ES-I3 (cell line): ENCODE results near the gene PITPNM3.

ENCODE experiments used
- H3K36me3 ChIP-seq: 2 replicates; pipeline ENCODE4 v1.6.1; 2013; ENCODE audit warnings: mild to moderate bottlenecking, low read length, control low read depth, moderate library complexity; ENCODE audit not compliant: insufficient read depth
- H3K4me1 ChIP-seq: 2 replicates; pipeline ENCODE4 v1.6.1; 2013; ENCODE audit warnings: mild to moderate bottlenecking, control low read depth, low read length; ENCODE audit not compliant: insufficient read depth
- H3K9ac ChIP-seq: 2 replicates; pipeline ENCODE4 v1.6.1; 2013; ENCODE audit warnings: low read depth, mild to moderate bottlenecking, low read length, moderate library complexity
- H3K9me3 ChIP-seq: 2 replicates; pipeline ENCODE4 v1.6.1; 2013; ENCODE audit warnings: mild to moderate bottlenecking, low read length, moderate library complexity; ENCODE audit not compliant: control insufficient read depth, insufficient read depth

The PITPNM3 gene

DNA sequence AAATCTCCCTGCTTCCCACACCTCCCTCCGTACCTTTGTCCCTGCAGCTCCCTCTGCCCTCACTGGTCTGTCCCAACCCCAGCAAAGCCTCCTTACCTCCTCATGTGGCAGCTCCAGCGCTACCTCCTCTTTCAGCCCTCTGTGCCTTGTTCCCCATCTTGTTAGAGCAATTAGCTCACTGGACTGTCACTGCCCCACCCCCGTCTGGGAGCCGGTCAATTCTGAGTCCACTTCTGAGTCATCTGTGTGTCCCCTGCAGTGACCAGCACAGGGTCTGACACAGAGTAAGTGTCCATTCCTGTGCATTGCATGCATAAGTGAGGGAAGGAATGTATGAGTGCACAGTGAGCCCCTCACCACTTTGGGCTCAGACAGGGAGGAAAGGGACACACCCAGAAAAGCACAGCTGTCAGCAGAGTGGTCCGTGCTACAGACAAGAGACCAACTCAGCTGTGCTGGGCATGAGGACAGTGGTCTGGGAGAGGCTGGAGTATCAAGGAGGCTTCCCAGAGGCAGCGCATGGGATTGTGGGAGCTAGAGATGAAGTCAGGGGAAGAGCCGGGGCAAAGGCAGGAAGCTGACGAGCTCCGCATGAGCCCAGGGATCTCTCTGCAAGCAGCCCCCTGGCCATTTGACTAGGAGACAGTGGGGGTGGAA, 45.9 kb downstream of the PITPNM3 start:
- no peaks in the 10 kb centered on the region for H3K36me3 ChIP-seq
- no peaks in the 10 kb centered on the region for H3K9me3 ChIP-seq
- peaks cover 13% of the 10 kb centered on the region for H3K4me1 ChIP-seq

DNA sequence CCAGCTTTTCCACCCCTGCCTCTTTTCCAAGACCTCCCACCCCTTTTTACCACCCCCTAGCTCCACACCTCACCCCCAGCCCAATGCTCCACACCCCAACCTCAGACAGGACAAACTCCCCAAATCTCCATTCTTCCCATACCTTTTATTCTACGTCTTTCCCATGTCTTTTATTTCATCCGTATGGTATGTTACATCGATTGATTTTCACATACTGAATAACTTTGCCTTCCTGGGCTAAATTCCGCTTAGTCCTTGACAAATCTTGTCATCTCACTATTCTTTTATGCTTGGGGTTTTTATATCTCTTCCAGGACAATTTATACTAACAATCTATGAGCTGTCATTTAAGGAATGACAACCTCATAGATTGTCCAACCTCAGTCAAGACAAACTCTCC, 46.4 kb downstream of the PITPNM3 start:
- H3K9me3 ChIP-seq = no peaks in the 10 kb centered on the region
- H3K36me3 ChIP-seq = no peaks in the 10 kb centered on the region
- no peak overlapping the region for H3K9ac ChIP-seq
- peaks cover 13% of the 10 kb centered on the region for H3K4me1 ChIP-seq

More for the DNA sequence above, 45.9 kb downstream of the PITPNM3 start:
- no peak overlapping the region for H3K9ac ChIP-seq

DNA sequence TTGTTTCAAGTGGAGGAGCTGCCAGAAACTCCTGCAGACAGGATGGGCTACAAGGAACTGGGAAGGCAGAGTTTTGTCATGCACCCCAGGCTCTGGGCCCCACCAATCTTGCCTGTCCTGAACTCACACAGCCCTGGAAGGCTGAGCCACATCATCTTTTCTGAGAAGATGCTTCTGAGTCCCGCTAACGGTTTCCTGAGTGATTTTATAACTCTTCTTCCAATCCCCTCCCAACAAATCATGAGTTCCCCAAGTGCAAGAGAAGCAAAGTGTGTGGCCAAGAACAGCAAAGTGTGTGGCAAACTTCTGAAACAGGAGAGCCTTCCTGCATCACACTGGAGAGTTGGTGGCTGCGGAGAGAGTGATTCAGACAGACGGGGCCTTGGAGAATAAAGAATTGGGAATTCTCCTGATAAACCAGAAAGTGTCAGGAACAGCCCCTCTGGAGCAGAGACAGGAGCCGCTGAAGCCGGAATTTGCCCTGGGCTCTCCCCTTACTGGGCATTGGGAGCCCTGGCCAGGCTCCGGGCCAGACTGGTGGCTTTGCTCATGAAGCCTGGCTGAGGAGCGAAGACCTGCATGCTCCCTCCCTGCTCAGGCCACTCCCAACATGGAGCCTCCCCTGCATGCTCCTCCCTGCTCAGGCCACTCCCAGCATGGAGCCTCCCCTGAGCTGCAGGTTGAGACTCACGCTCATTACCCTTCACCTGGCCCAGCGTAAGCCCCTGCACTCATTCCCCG, 47.2 kb downstream of the PITPNM3 start:
- Histone ChIP-seq H3K4me1 (peaks cover 13% of the 10 kb centered on the region), H3K9ac (no peak overlapping the region), H3K9me3 (no peaks in the 10 kb centered on the region), H3K36me3 (no peaks in the 10 kb centered on the region)

DNA sequence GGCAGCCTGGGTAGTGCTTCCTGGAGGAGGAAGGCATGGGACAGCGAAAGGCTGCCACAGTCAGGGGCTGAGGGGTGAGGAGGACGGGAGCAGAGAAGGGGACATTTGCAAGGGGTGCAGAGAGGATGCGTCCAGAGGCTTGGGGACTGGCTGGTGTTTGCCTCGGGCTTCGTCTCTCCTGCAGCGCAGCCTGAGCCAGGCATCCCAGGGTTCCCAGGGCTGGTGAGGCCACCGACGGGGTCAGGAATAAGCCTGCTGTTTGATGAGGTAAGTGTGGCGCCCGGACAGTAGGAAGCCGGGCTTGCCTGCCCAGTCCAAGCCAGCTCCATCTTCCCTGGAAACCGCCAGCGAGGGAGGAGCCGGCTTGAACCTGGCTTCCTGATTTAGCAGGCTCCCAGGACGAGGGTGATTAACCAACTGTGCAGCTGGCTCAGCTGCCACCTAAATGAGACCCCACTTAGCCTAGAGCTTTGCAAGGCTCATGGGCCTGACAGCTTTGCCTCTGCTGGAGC, 47.8 kb downstream of the PITPNM3 start:
- Histone ChIP-seq H3K36me3 (no peaks in the 10 kb centered on the region), H3K9me3 (no peaks in the 10 kb centered on the region), H3K4me1 (peaks cover 13% of the 10 kb centered on the region), H3K9ac (no peak overlapping the region)

DNA sequence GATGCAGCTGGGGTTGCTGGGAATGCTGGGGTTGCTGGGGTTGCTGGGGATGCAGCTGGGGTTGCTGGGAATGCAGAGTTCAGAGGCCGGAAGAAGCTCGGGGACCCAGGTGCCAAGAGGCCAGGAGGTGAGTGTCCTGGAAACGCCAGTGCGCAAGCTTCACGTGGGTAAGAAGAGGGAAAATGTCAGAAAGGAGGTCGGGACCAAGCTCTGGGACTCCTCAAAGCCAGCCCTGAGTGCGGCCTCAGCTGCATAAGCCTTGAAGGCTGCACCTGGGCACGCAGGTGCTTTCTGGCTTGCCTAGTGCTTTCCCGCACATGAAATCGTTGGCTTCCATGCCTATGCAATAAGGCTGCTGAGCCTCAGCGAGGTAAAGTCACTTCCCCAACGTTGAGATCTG, 48.3 kb downstream of the PITPNM3 start:
- no peaks in the 10 kb centered on the region for H3K36me3 ChIP-seq
- H3K9me3 ChIP-seq = 0 out of 2 replicates have a peak, but pooled peaks cover 3% of the 10 kb centered on the region
- no peak overlapping the region for H3K9ac ChIP-seq
- H3K4me1 ChIP-seq = peaks cover 13% of the 10 kb centered on the region

DNA sequence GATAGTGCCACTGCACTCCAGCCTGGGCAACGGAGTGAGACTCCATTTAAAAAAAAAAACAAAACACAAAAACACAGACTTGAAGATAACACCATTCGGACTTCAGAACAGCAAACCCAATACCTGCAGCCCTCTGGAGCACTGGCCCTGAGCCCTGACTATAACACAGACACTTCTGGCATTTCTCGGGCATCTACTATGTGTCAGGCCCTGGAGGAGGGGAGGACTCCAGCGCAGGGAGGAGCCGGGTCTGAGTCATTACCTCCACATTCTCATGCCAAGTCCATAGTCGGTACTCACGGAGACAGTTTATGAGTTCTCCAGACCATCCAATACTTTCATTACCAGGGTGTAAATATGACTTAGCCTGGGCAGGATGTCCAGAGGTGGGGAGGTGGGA, 48.8 kb downstream of the PITPNM3 start:
- Histone ChIP-seq H3K9me3 (0 out of 2 replicates have a peak, but pooled peaks cover 3% of the 10 kb centered on the region), H3K9ac (no peak overlapping the region), H3K4me1 (peaks cover 13% of the 10 kb centered on the region)

DNA sequence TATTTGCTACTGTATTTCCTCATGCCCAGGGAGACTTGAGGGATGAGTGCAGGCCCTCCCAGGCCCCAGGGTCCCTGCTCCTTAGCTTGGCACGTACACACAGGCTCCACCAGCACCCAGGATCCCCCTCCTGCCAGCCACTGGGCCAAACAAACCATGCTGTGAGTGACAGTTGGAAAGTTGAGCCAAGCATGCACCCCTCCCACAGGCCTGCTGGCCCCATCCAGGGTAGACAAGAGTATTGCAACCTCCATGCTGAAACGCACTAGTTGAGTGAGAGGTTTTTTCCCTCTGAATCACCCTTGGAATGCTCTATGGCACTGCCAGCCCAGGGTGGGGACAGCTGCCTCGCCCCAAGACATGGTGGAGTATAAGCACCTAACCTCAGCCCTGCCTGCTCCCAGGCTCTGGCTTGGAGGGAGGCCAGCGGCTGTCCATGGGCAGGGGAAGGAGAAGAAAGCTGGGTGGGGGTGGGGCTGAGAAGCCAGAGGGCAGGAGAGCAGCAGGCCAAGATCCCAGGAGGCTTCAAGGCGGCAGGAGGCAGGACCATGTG, 49.6 kb downstream of the PITPNM3 start:
- 0 out of 2 replicates have a peak, but pooled peaks cover 3% of the 10 kb centered on the region for H3K9me3 ChIP-seq
- H3K36me3 ChIP-seq = no peaks in the 10 kb centered on the region
- peaks cover 13% of the 10 kb centered on the region for H3K4me1 ChIP-seq
- no peak overlapping the region for H3K9ac ChIP-seq

More for the DNA sequence above, 48.8 kb downstream of the PITPNM3 start:
- no peaks in the 10 kb centered on the region for H3K36me3 ChIP-seq

DNA sequence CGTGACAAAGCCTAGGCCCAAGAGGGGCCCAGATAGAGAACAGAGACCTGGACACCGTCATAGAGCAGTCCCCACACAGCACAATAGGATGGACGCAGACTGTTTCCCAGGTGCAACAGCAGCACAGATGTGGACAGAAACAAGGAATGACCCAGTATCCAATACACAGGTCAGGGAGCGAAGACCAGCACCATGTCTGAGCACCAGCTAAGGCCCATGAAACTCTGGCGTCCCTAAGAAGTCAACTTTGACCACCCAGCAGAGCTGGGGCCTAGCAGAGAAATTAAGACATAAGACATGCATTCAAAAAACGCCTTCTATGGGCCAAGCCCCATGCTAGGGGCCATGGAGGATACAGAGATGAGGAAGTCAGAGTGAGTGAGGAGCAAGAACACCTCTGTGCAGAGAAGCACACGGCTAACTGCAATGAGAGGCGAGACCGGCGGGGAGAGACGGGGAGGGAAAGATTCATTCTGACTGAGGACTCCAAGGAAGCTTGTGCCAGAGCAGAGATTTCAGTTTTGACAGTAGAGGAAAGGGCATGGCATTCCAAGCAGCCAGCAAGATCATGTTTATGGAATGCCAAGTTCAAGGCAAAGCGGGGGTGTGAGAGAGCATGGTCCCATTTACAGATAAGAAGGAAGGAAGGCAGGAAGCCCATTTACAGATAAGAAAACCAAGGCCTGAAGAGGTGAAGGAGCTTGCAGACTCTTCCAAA, 50.8 kb downstream of the PITPNM3 start:
- Histone ChIP-seq H3K36me3 (no peaks in the 10 kb centered on the region), H3K9me3 (0 out of 2 replicates have a peak, but pooled peaks cover 3% of the 10 kb centered on the region), H3K9ac (no peak overlapping the region), H3K4me1 (peaks cover 8% of the 10 kb centered on the region)

DNA sequence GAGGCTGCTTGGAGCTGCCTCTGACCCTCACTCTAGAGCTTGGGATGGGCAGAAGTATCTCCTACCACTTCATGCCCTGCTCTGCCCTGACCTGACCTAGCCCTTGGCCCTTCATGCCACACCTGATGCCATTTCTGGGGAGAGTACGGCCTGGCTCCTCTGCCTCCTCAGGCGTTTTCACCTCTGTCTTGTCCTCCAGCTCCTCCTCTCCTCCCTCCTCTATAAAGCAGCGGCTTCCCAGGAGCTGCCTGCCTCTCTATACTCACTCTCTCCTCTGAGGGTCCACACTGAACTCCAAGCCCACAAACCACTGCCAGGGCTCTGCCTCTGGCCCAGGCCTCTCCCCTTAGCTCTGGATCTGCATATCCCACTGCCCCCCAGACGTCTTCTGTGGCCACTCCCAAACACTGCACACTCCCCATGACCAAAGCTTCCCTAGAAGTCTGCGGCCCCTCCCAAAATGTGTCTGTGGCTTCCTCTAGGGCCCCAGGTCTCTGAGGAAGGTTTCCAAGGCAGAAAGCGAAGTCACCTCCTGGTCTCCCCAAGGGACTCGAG, 52.6 kb downstream of the PITPNM3 start:
- peaks cover 4% of the 10 kb centered on the region; the same call in 1 of the 2 replicates for H3K4me1 ChIP-seq
- no peak overlapping the region for H3K9ac ChIP-seq
- 0 out of 2 replicates have a peak, but pooled peaks cover 3% of the 10 kb centered on the region for H3K9me3 ChIP-seq
- H3K36me3 ChIP-seq = no peaks in the 10 kb centered on the region

DNA sequence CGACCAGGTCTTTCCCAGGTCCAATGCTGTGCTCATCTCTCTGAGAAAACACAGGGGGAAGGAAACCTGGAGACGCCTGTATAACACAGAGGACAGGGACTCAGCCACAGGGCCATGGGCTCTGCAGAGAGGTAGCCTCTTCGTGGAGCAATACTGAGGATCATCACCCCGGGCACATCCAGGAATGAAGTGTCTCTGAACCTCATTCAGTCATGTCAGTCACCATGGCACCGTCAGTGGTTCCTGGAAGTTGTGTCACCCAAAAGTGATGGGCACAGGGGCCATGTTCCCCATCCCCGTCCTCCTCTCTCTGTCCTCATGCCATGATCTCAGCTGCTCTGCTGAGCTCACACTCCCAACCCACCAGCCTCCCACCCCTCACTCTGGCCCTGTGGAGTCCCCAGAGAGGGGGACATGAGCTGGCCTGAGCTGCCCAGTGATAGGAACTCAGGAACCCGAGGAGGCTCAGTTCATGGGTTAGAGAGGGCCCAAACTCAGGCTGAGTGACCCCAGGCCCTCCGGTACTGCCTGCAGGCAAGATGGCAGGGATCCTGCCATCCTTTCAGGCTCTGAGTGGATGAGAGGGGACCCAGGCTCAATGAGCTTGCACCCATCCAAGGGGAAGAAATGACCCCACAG, 53.4 kb downstream of the PITPNM3 start:
- Histone ChIP-seq H3K36me3 (no peaks in the 10 kb centered on the region), H3K9ac (no peak overlapping the region), H3K9me3 (0 out of 2 replicates have a peak, but pooled peaks cover 3% of the 10 kb centered on the region), H3K4me1 (peaks cover 9% of the 10 kb centered on the region; the same call in 1 of the 2 replicates)

DNA sequence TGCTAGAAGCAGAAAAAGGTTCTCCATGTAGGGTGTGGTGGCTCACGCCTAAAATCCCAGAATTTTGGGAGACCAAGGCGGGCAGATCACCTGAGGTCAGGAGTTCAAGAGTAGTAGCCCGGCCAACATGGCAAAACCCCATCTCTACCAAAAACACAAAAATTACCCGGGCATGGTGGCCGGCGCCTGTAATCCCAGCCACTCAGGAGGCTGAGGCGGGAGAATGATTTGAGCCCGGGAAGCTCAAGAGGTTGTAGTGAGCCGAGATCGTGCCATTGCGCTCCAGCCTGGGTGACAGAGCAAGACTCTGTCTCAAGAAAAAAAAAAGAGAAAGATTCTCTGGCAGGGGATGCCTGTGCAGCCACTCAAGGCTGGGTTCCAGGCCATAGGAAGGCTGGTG, 54.2 kb downstream of the PITPNM3 start:
- Histone ChIP-seq H3K9ac (no peak overlapping the region), H3K36me3 (no peaks in the 10 kb centered on the region), H3K9me3 (0 out of 2 replicates have a peak, but pooled peaks cover 3% of the 10 kb centered on the region), H3K4me1 (peaks cover 17% of the 10 kb centered on the region)

DNA sequence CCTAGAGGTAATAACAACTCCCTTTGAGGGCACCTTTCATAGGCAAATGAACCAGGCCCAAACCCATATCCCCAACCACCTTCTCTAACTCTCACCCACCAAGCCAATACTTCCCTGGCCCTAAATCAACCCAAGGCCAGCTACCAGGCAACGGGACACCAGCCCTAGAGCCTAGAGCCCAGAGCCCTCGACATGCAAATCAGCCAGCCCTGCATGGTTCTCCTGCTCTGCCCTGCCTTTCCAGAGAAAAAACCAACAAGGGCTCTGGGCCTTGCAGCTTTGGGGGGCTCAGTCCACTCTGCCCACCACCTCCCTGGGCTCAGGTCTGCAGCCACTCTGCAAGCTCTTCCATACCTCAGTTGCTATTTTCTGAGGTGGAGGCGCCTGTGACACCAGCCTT, 55.0 kb downstream of the PITPNM3 start:
- Histone ChIP-seq H3K9me3 (0 out of 2 replicates have a peak, but pooled peaks cover 3% of the 10 kb centered on the region), H3K36me3 (no peaks in the 10 kb centered on the region), H3K4me1 (peaks cover 21% of the 10 kb centered on the region), H3K9ac (no peak overlapping the region)

DNA sequence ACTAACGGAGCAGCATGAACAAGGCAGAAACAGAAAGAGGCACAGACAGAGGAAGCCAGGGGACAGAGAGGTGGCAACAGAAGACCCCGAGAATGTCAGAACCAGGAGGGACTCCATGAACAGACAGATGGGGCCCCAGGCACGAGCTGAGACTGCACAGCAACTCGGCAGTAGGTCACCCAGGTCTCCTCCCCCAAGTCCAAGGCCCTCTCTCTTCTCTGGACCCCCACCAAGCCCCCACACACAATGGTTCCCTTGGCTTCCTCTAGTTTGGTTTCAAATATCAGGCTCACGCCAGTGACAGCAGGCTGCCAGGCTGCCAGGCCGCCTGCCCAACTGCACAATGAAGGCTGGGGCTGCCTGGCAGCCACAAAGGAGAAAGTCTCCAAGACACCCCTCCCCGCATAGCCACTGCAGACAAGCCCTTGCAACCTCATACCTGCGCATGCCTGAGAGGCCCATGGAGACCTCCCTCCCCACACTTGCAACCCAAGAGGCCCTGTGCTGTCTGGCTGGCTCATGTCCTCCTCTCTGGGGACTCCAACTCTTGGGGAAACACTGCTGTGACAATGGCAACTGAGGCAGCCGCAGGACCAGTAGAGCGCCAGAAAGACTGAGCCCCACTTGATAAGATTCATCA, 57.3 kb downstream of the PITPNM3 start:
- Histone ChIP-seq H3K9ac (no peak overlapping the region), H3K36me3 (no peaks in the 10 kb centered on the region), H3K4me1 (peaks cover 32% of the 10 kb centered on the region), H3K9me3 (0 out of 2 replicates have a peak, but pooled peaks cover 3% of the 10 kb centered on the region)
